ENCODE data around the gene ETV3L.

The ETV3L gene

GRCh38 chr1:157117527-157118057, 18.0 kb upstream of the ETV3L start:
- H3K4me3 ChIP-seq (ENCODE audit: control insufficient read depth, low read depth, low read length): no peak overlapping the region
- no peak for DNase-seq (ENCODE audit: low read depth)
- TF ChIP-seq CTCF (IDR thresholded peaks at IDR 0.05; ENCODE audit: control insufficient read depth, insufficient read depth, low read depth, low read length, missing control alignments): no peak

- TF ChIP-seq CTCF (IDR thresholded peaks at IDR 0.05; ENCODE audit: control insufficient read depth, insufficient read depth, low read depth, low read length, missing control alignments): no peak
- no peak overlapping the region for H3K4me3 ChIP-seq (ENCODE audit: control insufficient read depth, low read depth, low read length)
- no peak for DNase-seq (ENCODE audit: low read depth)
Measured at GRCh38 chr1:157116737-157117103, 17.1 kb upstream of the ETV3L start.

DNA sequence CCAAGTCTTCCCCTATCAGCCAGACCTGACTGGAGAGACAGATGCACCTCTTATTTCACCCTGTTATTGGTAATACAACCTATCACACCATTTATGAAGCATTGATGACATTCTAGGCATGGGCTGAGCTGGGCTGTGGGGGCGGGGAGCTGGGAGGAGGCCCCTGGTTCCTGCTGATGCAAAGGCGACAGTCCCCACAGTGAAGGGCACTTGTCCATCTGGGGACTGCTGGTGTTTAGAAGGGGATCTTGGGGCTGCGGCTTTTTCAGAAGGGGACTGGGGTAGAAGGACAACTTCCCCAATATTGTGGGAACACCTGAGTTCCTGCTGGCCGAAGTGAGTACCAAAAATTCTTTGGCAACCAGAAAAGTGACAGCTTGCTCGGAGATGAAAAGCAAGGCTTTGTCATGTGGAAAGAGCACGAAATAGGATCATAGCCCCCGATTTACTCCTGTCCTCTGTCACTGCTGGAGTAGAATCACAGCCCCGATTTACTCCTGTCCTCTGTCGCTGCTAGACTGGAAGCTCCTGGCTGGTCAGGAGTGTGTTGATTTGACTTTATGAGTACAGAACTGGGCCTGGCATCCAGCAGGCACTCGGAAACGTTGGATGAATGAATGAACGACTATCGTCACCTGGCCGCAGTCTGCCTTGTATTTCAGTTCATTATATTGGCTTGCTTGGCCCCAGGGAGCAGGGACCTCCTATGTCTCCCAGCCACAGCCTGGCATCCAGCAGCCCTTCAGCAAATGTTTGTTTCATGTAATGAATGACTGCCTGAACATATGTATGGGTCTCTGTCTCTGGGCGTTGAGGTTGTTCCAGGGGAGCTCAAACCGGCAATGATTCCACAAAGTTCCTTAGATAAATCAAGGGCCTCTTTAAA, 16.5 kb upstream of the ETV3L start:
- no peak for TF ChIP-seq CTCF (IDR thresholded peaks at IDR 0.05; ENCODE audit: control insufficient read depth, insufficient read depth, low read depth, low read length, missing control alignments)
- H3K4me3 ChIP-seq (ENCODE audit: control insufficient read depth, low read depth, low read length): no peak overlapping the region
- no peak for DNase-seq (ENCODE audit: low read depth)

GRCh38 chr1:157115429-157115838, 15.8 kb upstream of the ETV3L start:
- no peak for TF ChIP-seq CTCF (IDR thresholded peaks at IDR 0.05; ENCODE audit: control insufficient read depth, insufficient read depth, low read depth, low read length, missing control alignments)
- no peak overlapping the region for H3K4me3 ChIP-seq (ENCODE audit: control insufficient read depth, low read depth, low read length)
- DNase-seq (ENCODE audit: low read depth): no peak

- H3K4me3 ChIP-seq (ENCODE audit: control insufficient read depth, low read depth, low read length): no peak overlapping the region
- TF ChIP-seq CTCF (IDR thresholded peaks at IDR 0.05; ENCODE audit: control insufficient read depth, insufficient read depth, low read depth, low read length, missing control alignments): no peak
- DNase-seq (ENCODE audit: low read depth): no peak
Measured at GRCh38 chr1:157114183-157115121, 14.8 kb upstream of the ETV3L start.

DNA sequence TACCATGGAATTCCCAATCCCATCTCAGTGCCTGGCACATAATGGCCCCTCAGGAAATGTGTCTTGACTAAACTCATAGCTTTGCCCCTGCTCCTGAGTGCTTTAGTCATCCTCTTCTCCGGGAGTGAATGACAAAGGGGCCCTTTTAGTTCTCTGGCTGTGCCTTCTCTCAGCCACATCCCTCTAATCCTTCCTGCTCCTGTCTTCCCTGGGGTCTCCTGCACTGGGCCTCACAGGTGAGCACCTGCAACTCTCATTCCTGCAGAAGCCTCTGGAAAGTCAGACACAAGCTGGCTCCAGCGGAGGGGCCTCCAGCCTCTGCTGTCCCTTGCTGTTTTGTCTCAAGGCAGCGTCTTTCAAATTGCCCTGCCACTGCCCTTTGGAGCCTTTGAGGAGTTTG, 14.0 kb upstream of the ETV3L start:
- no peak overlapping the region for H3K4me3 ChIP-seq (ENCODE audit: control insufficient read depth, low read depth, low read length)
- TF ChIP-seq CTCF (IDR thresholded peaks at IDR 0.05; ENCODE audit: control insufficient read depth, insufficient read depth, low read depth, low read length, missing control alignments): no peak

More for the DNA sequence above, 14.0 kb upstream of the ETV3L start:
- no peak for DNase-seq (ENCODE audit: low read depth)
